OCI-LY3 (cell line): ENCODE results near the gene HOXA6.
A peak's percentile ranks its signal among the peaks of the same experiment; 100 is the strongest.

Experiments used
- H2AFZ ChIP-seq: fragments of 200-600, 300-600 bp; shearing (Covaris generic); 2 replicates; pipeline ENCODE4 v1.6.0; 2014; ENCODE audit warnings: antibody characterized with exemption, low read depth, low read length
- H3K27ac ChIP-seq: fragments of 200-600, 300-600 bp; sonication (generic); 2 replicates; pipeline ENCODE4 v1.5.1; 2014; ENCODE audit warnings: mild to moderate bottlenecking, low read length, moderate library complexity, mixed read lengths
- H3K27me3 ChIP-seq: fragments of 200-600, 300-600 bp; sonication (generic); 2 replicates; pipeline ENCODE4 v1.6.1; 2014; ENCODE audit warnings: low read depth, low read length, mixed read lengths
- H3K36me3 ChIP-seq: fragments of 200-600, 300-600 bp; sonication (generic); replicated peaks from 2 replicates; pipeline ENCODE3; 2014; ENCODE audit warnings: low read depth, low read length, mixed read lengths
- H3K4me1 ChIP-seq: fragments of 300-600, 200-600 bp; sonication (generic); 2 replicates; pipeline ENCODE4 v1.6.1; 2014; ENCODE audit warnings: low read length, mixed read lengths
- H3K4me2 ChIP-seq: fragments of 200-600, 300-600 bp; sonication (generic); 2 replicates; pipeline ENCODE4 v1.6.1; 2014; ENCODE audit warnings: low read length, mixed read lengths
- H3K4me3 ChIP-seq: fragments of 300-600, 200-600 bp; sonication (generic); 2 replicates; pipeline ENCODE4 v1.5.1; 2014; ENCODE audit warnings: antibody characterized with exemption, mild to moderate bottlenecking, low read length, moderate library complexity
- H3K79me2 ChIP-seq: fragments of 300-600, 200-600 bp; shearing (Covaris generic); 2 replicates; pipeline ENCODE4 v1.6.1; 2014; ENCODE audit warnings: mild to moderate bottlenecking, low read length, mixed read lengths
- H3K9ac ChIP-seq: fragments of 300-600, 200-600 bp; shearing (Covaris generic); 2 replicates; pipeline ENCODE4 v1.6.0; 2014; ENCODE audit warnings: mild to moderate bottlenecking, low read length, moderate library complexity
- H3K9me3 ChIP-seq: fragments of 200-600, 300-600 bp; shearing (Covaris generic); 2 replicates; pipeline ENCODE4 v1.6.1; 2014; ENCODE audit warnings: low read length, mixed read lengths; ENCODE audit not compliant: insufficient read depth
- H4K20me1 ChIP-seq: fragments of 200-600, 300-600 bp; sonication (generic); 2 replicates; pipeline ENCODE4 v1.6.1; 2016; ENCODE audit warnings: low read length, mixed read lengths; ENCODE audit not compliant: insufficient read depth
- CTCF ChIP-seq: fragments of 200-600, 300-600 bp; sonication (generic); IDR thresholded peaks from 2 replicates; pipeline ENCODE4 v1.5.1; 2014; ENCODE audit warnings: antibody characterized with exemption, low read length, low read depth
- EZH2phosphoT487 ChIP-seq: fragments of 200-600 bp; shearing (Covaris generic); IDR thresholded peaks from 2 replicates; pipeline ENCODE4 v1.6.1; 2018; ENCODE audit warnings: antibody characterized with exemption, mixed run types, low read depth

Gene HOXA6

GRCh38 chr7:27095897-27096767, 51.4 kb downstream of the HOXA6 start, which contains the start of gene HOXA1:
Gene HOXA1 (minus strand): TSS chr7:27096000. CDS start chr7:27095912, 88 bp downstream.
- peak within 1 kb of the TSS; percentile 86 for H3K9ac ChIP-seq
- peak within 1 kb of the TSS; percentile 92 for H2AFZ ChIP-seq

More at GRCh38 chr7:27095897-27096767, 51.4 kb downstream of the HOXA6 start, which contains the start of gene HOXA1:
- no peaks in the 10 kb centered on the region for H3K36me3 ChIP-seq
- peak within 1 kb of the TSS; percentile 98 for H3K4me2 ChIP-seq
- H3K4me3 ChIP-seq: peak within 1 kb of the TSS; percentile 99
- no peaks in the 10 kb centered on the region for H4K20me1 ChIP-seq
- H3K27ac ChIP-seq: peak within 1 kb of the TSS; percentile 75
- no peaks in the 10 kb centered on the region for H3K9me3 ChIP-seq
- TF ChIP-seq EZH2phosphoT487 (no peak), CTCF (peak; percentile 7; the same call in 1 of the 2 replicates)
- peaks cover 20% of the 10 kb centered on the region for H3K4me1 ChIP-seq
- no peaks in the 10 kb centered on the region for H3K27me3 ChIP-seq
- H3K79me2 ChIP-seq: peaks cover 19% of the 10 kb centered on the region
